Progenitor cell of endocrine pancreas (in vitro differentiated cells): ENCODE measurements around the gene BRD3OS. TPM values are rescaled to one million over a fixed set of nuclear protein-coding genes. Genes with fewer than 3 reads are reported as not detected.

ENCODE experiments used
- DNase-seq: peaks from one replicate; pipeline ENCODE4 v3.0.0; 2021; ENCODE audit warnings: low spot score; ENCODE audit not compliant: unreplicated experiment
- H3K27ac Mint-ChIP-seq: 2 replicates; pipeline ENCODE4 v1.8.0; 2021; ENCODE audit warnings: mild to moderate bottlenecking, moderate library complexity, mixed read lengths
- H3K27me3 Mint-ChIP-seq: 2 replicates; pipeline ENCODE4 v1.8.0; 2021; ENCODE audit warnings: mixed read lengths
- H3K36me3 Mint-ChIP-seq: 2 replicates; pipeline ENCODE4 v1.8.0; 2022; ENCODE audit warnings: mixed read lengths; ENCODE audit not compliant: insufficient read depth
- H3K4me1 Mint-ChIP-seq: 2 replicates; pipeline ENCODE4 v1.8.0; 2021; ENCODE audit warnings: low read depth, mixed read lengths
- H3K4me3 Mint-ChIP-seq: 2 replicates; pipeline ENCODE4 v1.8.0; 2021; ENCODE audit warnings: low read depth, mild to moderate bottlenecking, moderate library complexity, mixed read lengths
- H3K9me3 Mint-ChIP-seq: 2 replicates; pipeline ENCODE4 v1.8.0; 2021; ENCODE audit warnings: low read depth, mixed read lengths
- CTCF ChIP-seq: fragments of 200-600 bp; sonication (generic); IDR thresholded peaks from one replicate; pipeline ENCODE4 v1.5.0; 2021; ENCODE audit warnings: antibody characterized with exemption, mild to moderate bottlenecking; ENCODE audit not compliant: unreplicated experiment
- total RNA-seq: library from RNA; stranded (reverse); gene quantifications from 2 replicates; pipeline ENCODE4 v1.2.1, GENCODE V29; 2021

BRD3OS gene
- total RNA-seq, 1 donor from 2014 or later = 28.0 TPM

- Mint-ChIP-seq H3K27me3 (peaks cover 6% of the 10 kb centered on the region), H3K4me3 (no peak overlapping the region), H3K27ac (no peak overlapping the region), H3K4me1 (peaks cover 3% of the 10 kb centered on the region), H3K36me3 (no peaks in the 10 kb centered on the region), H3K9me3 (no peaks in the 10 kb centered on the region)
- no peak for TF ChIP-seq CTCF
- no peak for DNase-seq
Measured at GRCh38 chr9:133997584-133997983, 27.7 kb upstream of the BRD3OS start.

- peaks cover 3% of the 10 kb centered on the region for H3K4me1 Mint-ChIP-seq
- H3K36me3 Mint-ChIP-seq = no peaks in the 10 kb centered on the region
- H3K9me3 Mint-ChIP-seq = no peaks in the 10 kb centered on the region
- H3K27ac Mint-ChIP-seq = no peak overlapping the region
- peaks cover 6% of the 10 kb centered on the region for H3K27me3 Mint-ChIP-seq
- no peak for TF ChIP-seq CTCF
- H3K4me3 Mint-ChIP-seq = no peak overlapping the region
- DNase-seq = no peak
Measured at GRCh38 chr9:133998915-133999595, 26.2 kb upstream of the BRD3OS start.

- Mint-ChIP-seq H3K27me3 (peaks cover 6% of the 10 kb centered on the region), H3K36me3 (no peaks in the 10 kb centered on the region), H3K9me3 (no peaks in the 10 kb centered on the region), H3K4me3 (no peak overlapping the region), H3K4me1 (no peaks in the 10 kb centered on the region), H3K27ac (no peak overlapping the region)
- DNase-seq = no peak
- no peak for TF ChIP-seq CTCF
Measured at GRCh38 chr9:133999851-134000265, 25.4 kb upstream of the BRD3OS start.

- no peak overlapping the region for H3K27ac Mint-ChIP-seq
- DNase-seq = no peak
- peaks cover 9% of the 10 kb centered on the region for H3K27me3 Mint-ChIP-seq
- H3K4me3 Mint-ChIP-seq = no peak overlapping the region
- H3K4me1 Mint-ChIP-seq = no peaks in the 10 kb centered on the region
- TF ChIP-seq CTCF = no peak
- H3K9me3 Mint-ChIP-seq = no peaks in the 10 kb centered on the region
- H3K36me3 Mint-ChIP-seq = no peaks in the 10 kb centered on the region
Measured at GRCh38 chr9:134002796-134003195, 22.5 kb upstream of the BRD3OS start.

GRCh38 chr9:134003237-134003636 is 22.0 kb upstream of the BRD3OS start:
- no peak for TF ChIP-seq CTCF
- no peaks in the 10 kb centered on the region for H3K36me3 Mint-ChIP-seq
- DNase-seq = no peak
- no peaks in the 10 kb centered on the region for H3K4me1 Mint-ChIP-seq
- H3K4me3 Mint-ChIP-seq = no peak overlapping the region
- H3K9me3 Mint-ChIP-seq = no peaks in the 10 kb centered on the region
- H3K27me3 Mint-ChIP-seq = peaks cover 9% of the 10 kb centered on the region
- no peak overlapping the region for H3K27ac Mint-ChIP-seq
